Mesenchymal stem cell (in vitro differentiated cells and primary cell): ENCODE results near the gene FYN.

Source experiments
- DNase-seq: peaks from one replicate; pipeline ENCODE4 v3.0.0-alpha.2; 2013
- H2AFZ ChIP-seq: one replicate; pipeline ENCODE4 v1.6.1; 2013; ENCODE audit warnings: low read depth, mild to moderate bottlenecking, control low read depth, inconsistent platforms, low read length, moderate library complexity
- H2AK5ac ChIP-seq: 2 replicates; pipeline ENCODE4 v1.6.1; 2013; ENCODE audit warnings: low read length, moderate library complexity, mild to moderate bottlenecking, inconsistent platforms; ENCODE audit not compliant: severe bottlenecking
- H2BK120ac ChIP-seq: one replicate; pipeline ENCODE4 v1.6.1; 2013; ENCODE audit warnings: low read depth, mild to moderate bottlenecking, inconsistent platforms, low read length, moderate library complexity
- H2BK12ac ChIP-seq, 2 experiments: one replicate each; pipeline ENCODE4 v1.6.1; 2013; ENCODE audit warnings: inconsistent platforms in 2 of 2, low read length in 2 of 2, mild to moderate bottlenecking in 2 of 2, moderate library complexity in 2 of 2, control low read depth in 1 of 2
- H2BK15ac ChIP-seq: one replicate; pipeline ENCODE4 v1.6.1; 2013; ENCODE audit warnings: mild to moderate bottlenecking, low read depth, inconsistent platforms; ENCODE audit not compliant: poor library complexity, severe bottlenecking
- H2BK5ac ChIP-seq: 2 replicates; pipeline ENCODE4 v1.6.1; 2013; ENCODE audit warnings: low read depth, mild to moderate bottlenecking, low read length, control low read depth, inconsistent platforms; ENCODE audit not compliant: poor library complexity, severe bottlenecking
- H3K14ac ChIP-seq, 2 experiments: one replicate each; pipeline ENCODE4 v1.6.1; 2013; ENCODE audit warnings: inconsistent platforms in 2 of 2, low read length in 2 of 2, control low read depth in 1 of 2, mild to moderate bottlenecking in 1 of 2, moderate library complexity in 1 of 2
- H3K18ac ChIP-seq, 2 experiments: one replicate each; pipeline ENCODE4 v1.6.1; 2013; ENCODE audit warnings: inconsistent platforms in 2 of 2, low read length in 2 of 2, control low read depth in 1 of 2, low read depth in 1 of 2, mild to moderate bottlenecking in 1 of 2
- H3K23ac ChIP-seq, 2 experiments: one replicate each; pipeline ENCODE4 v1.6.1; 2013; ENCODE audit warnings: inconsistent platforms in 2 of 2, low read length in 2 of 2, mild to moderate bottlenecking in 2 of 2, moderate library complexity in 2 of 2, control low read depth in 1 of 2
- H3K27ac ChIP-seq: 2 replicates; pipeline ENCODE4 v1.5.1; 2013; ENCODE audit warnings: mild to moderate bottlenecking, moderate library complexity, low read length, control low read depth, inconsistent platforms; ENCODE audit not compliant: poor library complexity, severe bottlenecking
- H3K27me3 ChIP-seq, 2 experiments: 2 replicates each; pipeline versions ENCODE4 v1.6.1 to v1.7.0; 2013; ENCODE audit warnings: low read length in 2 of 2, mild to moderate bottlenecking in 2 of 2, moderate library complexity in 2 of 2, control low read depth in 1 of 2, inconsistent platforms in 1 of 2; ENCODE audit not compliant: control insufficient read depth in 1 of 2, insufficient read depth in 1 of 2
- H3K36me3 ChIP-seq, 2 experiments: 2 replicates each; pipeline versions ENCODE4 v1.6.1 to v1.7.0; 2013; ENCODE audit warnings: low read length in 2 of 2, control low read depth in 1 of 2, inconsistent platforms in 1 of 2, low read depth in 1 of 2, mild to moderate bottlenecking in 1 of 2; ENCODE audit not compliant: insufficient read depth in 2 of 2, control insufficient read depth in 1 of 2
- H3K4ac ChIP-seq, 2 experiments: one replicate each; pipeline ENCODE4 v1.6.1; 2013; ENCODE audit warnings: inconsistent platforms in 2 of 2, low read length in 2 of 2, mild to moderate bottlenecking in 2 of 2, moderate library complexity in 2 of 2, control low read depth in 1 of 2, low read depth in 1 of 2
- H3K4me1 ChIP-seq: 2 replicates; pipeline ENCODE4 v1.6.1; 2013; ENCODE audit warnings: low read depth, low read length, control low read depth; ENCODE audit not compliant: control insufficient read depth, insufficient read depth
- H3K4me2 ChIP-seq: 2 replicates; pipeline ENCODE4 v1.6.1; 2013; ENCODE audit warnings: low read length, mild to moderate bottlenecking, inconsistent platforms; ENCODE audit not compliant: poor library complexity, severe bottlenecking
- H3K4me3 ChIP-seq, 2 experiments: 2 replicates each; pipeline versions ENCODE4 v1.5.1 to v1.7.0; 2013; ENCODE audit warnings: low read length in 2 of 2, mild to moderate bottlenecking in 2 of 2, control low read depth in 1 of 2, low read depth in 1 of 2; ENCODE audit not compliant: insufficient read depth in 1 of 2
- H3K79me1 ChIP-seq: replicated peaks from 2 replicates; pipeline ENCODE4 v1.6.1; 2013; ENCODE audit warnings: mild to moderate bottlenecking, control low read depth, low read length, inconsistent platforms; ENCODE audit not compliant: poor library complexity, severe bottlenecking
- H3K9ac ChIP-seq: 2 replicates; pipeline ENCODE4 v1.7.0; 2013; ENCODE audit warnings: mild to moderate bottlenecking, low read length, moderate library complexity
- H3K9me3 ChIP-seq: 2 replicates; pipeline ENCODE4 v1.7.0; 2013; ENCODE audit warnings: mild to moderate bottlenecking, low read length; ENCODE audit not compliant: control insufficient read depth
- H4K8ac ChIP-seq: one replicate; pipeline ENCODE4 v1.6.1; 2013; ENCODE audit warnings: inconsistent platforms, mild to moderate bottlenecking, low read length, moderate library complexity
- H4K91ac ChIP-seq: one replicate; pipeline ENCODE4 v1.6.1; 2013; ENCODE audit warnings: mild to moderate bottlenecking, low read length, inconsistent platforms
- whole genome bisulfite sequencing: methylation state at CpG from one replicate; pipeline ENCODE4 v1.1.7; 2013; ENCODE audit warnings: mixed read lengths; 5-methylcytosine and 5-hydroxymethylcytosine counted together

Gene FYN

GRCh38 chr6:111646034-111646433, 227.2 kb downstream of the FYN start:
- Histone ChIP-seq H2BK12ac (no peak overlapping the region), H3K4me2 (no peak overlapping the region), H3K36me3 (no peaks in the 10 kb centered on the region), H3K23ac (no peak overlapping the region), H2AFZ (no peak overlapping the region), H3K14ac (no peak overlapping the region), H3K9ac (no peak overlapping the region), H4K91ac (no peak overlapping the region), H4K8ac (no peak overlapping the region), H2BK15ac (no peak overlapping the region), H3K4me3 (no peak overlapping the region), H3K18ac (no peak overlapping the region), H2AK5ac (no peak overlapping the region), H3K79me1 (no peaks in the 10 kb centered on the region), H3K27ac (no peak overlapping the region), H3K4ac (no peak overlapping the region), H3K4me1 (peaks cover 3% of the 10 kb centered on the region), H2BK5ac (no peak overlapping the region), H3K9me3 (no peaks in the 10 kb centered on the region), H2BK120ac (no peak overlapping the region), H3K27me3 (no peaks in the 10 kb centered on the region)
- no peak for DNase-seq
- no CpG with 5 or more reads among the region's 2 CpGs for WGBS

GRCh38 chr6:111644893-111645430, 228.3 kb downstream of the FYN start:
- H3K36me3 ChIP-seq = no peaks in the 10 kb centered on the region
- no peak overlapping the region for H3K4me3 ChIP-seq
- H3K4me2 ChIP-seq = no peak overlapping the region
- no peaks in the 10 kb centered on the region for H3K9me3 ChIP-seq
- H2AK5ac ChIP-seq = no peak overlapping the region
- no peak overlapping the region for H2BK12ac ChIP-seq
- H3K27me3 ChIP-seq = no peaks in the 10 kb centered on the region
- H3K18ac ChIP-seq = no peak overlapping the region
- no peak overlapping the region for H3K27ac ChIP-seq
- no peak overlapping the region for H3K4ac ChIP-seq
- H4K91ac ChIP-seq = no peak overlapping the region
- WGBS = 86% methylated on average over 3 of the region's 4 CpGs
- no peak overlapping the region for H2BK120ac ChIP-seq
- H3K79me1 ChIP-seq = no peaks in the 10 kb centered on the region
- H3K9ac ChIP-seq = no peak overlapping the region
- peaks cover 3% of the 10 kb centered on the region for H3K4me1 ChIP-seq
- H2BK5ac ChIP-seq = no peak overlapping the region
- no peak overlapping the region for H3K14ac ChIP-seq
- no peak overlapping the region for H4K8ac ChIP-seq
- H2AFZ ChIP-seq = no peak overlapping the region
- DNase-seq = no peak
- H3K23ac ChIP-seq = no peak overlapping the region
- H2BK15ac ChIP-seq = no peak overlapping the region

DNA sequence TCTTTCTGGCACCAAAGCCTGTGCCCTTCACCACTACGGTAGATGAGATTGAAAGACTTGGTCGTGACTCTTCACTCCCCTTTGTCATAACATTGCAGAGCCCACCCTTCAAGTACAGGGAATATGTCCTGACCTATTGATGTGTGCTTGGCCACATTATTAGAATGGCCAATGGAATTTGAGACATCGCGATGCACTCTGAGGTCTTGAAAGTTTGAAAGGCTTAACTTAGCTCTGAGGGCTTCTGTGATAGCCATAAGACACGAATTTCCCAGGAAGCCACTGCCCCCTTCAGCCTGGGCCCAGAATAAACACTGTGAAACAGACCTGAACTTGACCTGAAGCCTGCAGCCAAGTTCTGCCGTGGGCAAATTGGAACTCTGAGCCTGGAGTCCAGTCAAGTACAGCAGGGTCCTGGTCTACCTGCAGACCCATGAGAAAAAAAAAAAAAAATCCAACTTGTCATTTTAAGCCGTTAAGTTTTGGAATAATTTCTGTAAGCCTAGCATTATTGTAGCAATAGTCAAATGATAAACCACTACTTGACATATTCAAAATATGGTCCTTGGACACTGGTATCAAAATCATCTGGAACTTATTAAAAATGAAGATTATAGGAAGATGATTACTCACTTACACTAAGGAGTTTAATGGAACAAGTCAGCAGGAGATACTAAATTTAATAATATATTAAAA, 230.6 kb downstream of the FYN start:
- peaks cover 3% of the 10 kb centered on the region for H3K4me1 ChIP-seq
- H3K4me2 ChIP-seq = no peak overlapping the region
- H3K4me3 ChIP-seq = no peak overlapping the region
- no peak overlapping the region for H3K18ac ChIP-seq
- H3K27me3 ChIP-seq = no peaks in the 10 kb centered on the region
- no peak overlapping the region for H3K23ac ChIP-seq
- no peaks in the 10 kb centered on the region for H3K9me3 ChIP-seq
- no peak overlapping the region for H3K14ac ChIP-seq
- H2BK15ac ChIP-seq = no peak overlapping the region
- no peaks in the 10 kb centered on the region for H3K36me3 ChIP-seq
- H2BK5ac ChIP-seq = no peak overlapping the region
- no peak overlapping the region for H3K4ac ChIP-seq
- H2AFZ ChIP-seq = no peak overlapping the region
- peak; percentile 74 for DNase-seq
- H2BK12ac ChIP-seq = peak overlapping the region in 1 of 2 experiments; percentile 37
- peak overlapping the region; percentile 11 for H3K9ac ChIP-seq
- H2AK5ac ChIP-seq = no peak overlapping the region
- H4K91ac ChIP-seq = no peak overlapping the region
- no peaks in the 10 kb centered on the region for H3K79me1 ChIP-seq
- 39% methylated on average over 4 of the region's 7 CpGs for WGBS
- H2BK120ac ChIP-seq = no peak overlapping the region
- H4K8ac ChIP-seq = no peak overlapping the region
- H3K27ac ChIP-seq = no peak overlapping the region

- Histone ChIP-seq H3K14ac (no peak overlapping the region), H2BK120ac (no peak overlapping the region), H2AK5ac (no peak overlapping the region), H3K9ac (no peak overlapping the region), H3K23ac (no peak overlapping the region), H2BK12ac (no peak overlapping the region), H3K27ac (no peak overlapping the region), H3K4me2 (no peak overlapping the region), H2AFZ (no peak overlapping the region), H2BK15ac (no peak overlapping the region), H3K36me3 (no peaks in the 10 kb centered on the region), H3K9me3 (no peaks in the 10 kb centered on the region), H3K4me1 (no peaks in the 10 kb centered on the region), H3K4ac (no peak overlapping the region), H2BK5ac (no peak overlapping the region), H3K27me3 (no peaks in the 10 kb centered on the region), H3K4me3 (no peak overlapping the region), H3K79me1 (no peaks in the 10 kb centered on the region), H3K18ac (no peak overlapping the region), H4K91ac (no peak overlapping the region), H4K8ac (no peak overlapping the region)
- no peak for DNase-seq
Observed at GRCh38 chr6:111639266-111639665, 234.0 kb downstream of the FYN start.
